Measurements from ENCODE around the gene SEMA6D.

Gene SEMA6D
- long read RNA-seq, result 0 reads

DNA sequence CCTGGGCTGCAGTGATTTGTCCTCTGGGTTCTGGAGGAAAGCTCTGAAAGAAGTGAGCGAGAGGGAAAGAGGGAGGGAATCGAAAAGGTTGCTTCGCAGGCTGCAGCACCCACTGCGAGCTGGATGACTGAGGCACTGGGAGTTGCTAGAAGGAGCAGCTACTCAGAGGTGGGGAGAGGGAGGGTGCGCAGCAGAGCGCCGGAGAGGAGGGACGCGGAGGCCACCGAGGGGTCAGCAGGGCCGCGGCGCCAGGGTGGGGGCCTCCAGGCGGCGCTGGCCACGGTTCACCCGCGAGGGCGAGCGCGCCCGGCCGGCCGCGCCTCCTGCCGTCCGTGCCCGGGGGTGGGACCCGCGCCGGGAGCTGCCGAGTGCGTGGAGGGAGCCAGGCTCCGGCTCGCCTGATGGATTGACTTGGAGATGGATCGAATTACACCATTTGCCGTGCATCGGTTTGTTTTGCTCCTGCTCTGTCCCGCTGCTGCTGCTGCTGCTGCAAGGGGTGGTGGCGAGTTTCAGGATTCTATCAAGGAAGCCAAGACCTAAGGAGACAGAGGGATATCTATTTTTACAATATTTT, at the start of gene SEMA6D:
Gene SEMA6D (plus strand): TSS at position 470 of the 577 bp plus-strand sequence. CDS start 42,294 bp downstream, outside the sequence.
- Histone ChIP-seq H3K27me3 (ENCODE audit: insufficient read depth, poor library complexity, severe bottlenecking) (peaks cover 57% of the 10 kb centered on the region), H3K4me3 (replicated peaks; ENCODE audit: insufficient read depth, low read length) (no peak within 1 kb of the TSS), H3K27ac (replicated peaks) (no peak within 1 kb of the TSS)
- TF ChIP-seq, protein P1, sequence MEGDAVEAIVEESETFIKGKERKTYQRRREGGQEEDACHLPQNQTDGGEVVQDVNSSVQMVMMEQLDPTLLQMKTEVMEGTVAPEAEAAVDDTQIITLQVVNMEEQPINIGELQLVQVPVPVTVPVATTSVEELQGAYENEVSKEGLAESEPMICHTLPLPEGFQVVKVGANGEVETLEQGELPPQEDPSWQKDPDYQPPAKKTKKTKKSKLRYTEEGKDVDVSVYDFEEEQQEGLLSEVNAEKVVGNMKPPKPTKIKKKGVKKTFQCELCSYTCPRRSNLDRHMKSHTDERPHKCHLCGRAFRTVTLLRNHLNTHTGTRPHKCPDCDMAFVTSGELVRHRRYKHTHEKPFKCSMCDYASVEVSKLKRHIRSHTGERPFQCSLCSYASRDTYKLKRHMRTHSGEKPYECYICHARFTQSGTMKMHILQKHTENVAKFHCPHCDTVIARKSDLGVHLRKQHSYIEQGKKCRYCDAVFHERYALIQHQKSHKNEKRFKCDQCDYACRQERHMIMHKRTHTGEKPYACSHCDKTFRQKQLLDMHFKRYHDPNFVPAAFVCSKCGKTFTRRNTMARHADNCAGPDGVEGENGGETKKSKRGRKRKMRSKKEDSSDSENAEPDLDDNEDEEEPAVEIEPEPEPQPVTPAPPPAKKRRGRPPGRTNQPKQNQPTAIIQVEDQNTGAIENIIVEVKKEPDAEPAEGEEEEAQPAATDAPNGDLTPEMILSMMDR (IDR thresholded peaks at IDR 0.05; ENCODE audit: insufficient read depth, low read length), result no peak
- TF ChIP-seq REST (IDR thresholded peaks at IDR 0.05; ENCODE audit: insufficient replicate concordance, low read depth), result no peak
- no peak for TF ChIP-seq GABPA (IDR thresholded peaks at IDR 0.05; ENCODE audit: low read depth)
- TF ChIP-seq POLR2AphosphoS5 (IDR thresholded peaks at IDR 0.05; ENCODE audit: low read depth), result no peak
- TF ChIP-seq SPI1 (IDR thresholded peaks at IDR 0.05; ENCODE audit: borderline replicate concordance, low read depth), result no peak
- no peak for DNase-seq (ENCODE audit: low read depth in 1 of 2, low spot score in 1 of 2)

GRCh38 chr15:47669221-47669620, 48.1 kb upstream of the SEMA6D start:
- no peak overlapping the region for H3K4me3 ChIP-seq (replicated peaks; ENCODE audit: insufficient read depth, low read length)
- no peak for DNase-seq (ENCODE audit: low read depth in 1 of 2, low spot score in 1 of 2)
- TF ChIP-seq POLR2AphosphoS5 (IDR thresholded peaks at IDR 0.05; ENCODE audit: low read depth) (no peak), REST (IDR thresholded peaks at IDR 0.05; ENCODE audit: insufficient replicate concordance, low read depth) (no peak), SPI1 (IDR thresholded peaks at IDR 0.05; ENCODE audit: borderline replicate concordance, low read depth) (no peak), GABPA (IDR thresholded peaks at IDR 0.05; ENCODE audit: low read depth) (no peak)
- TF ChIP-seq, protein P1 (IDR thresholded peaks at IDR 0.05; ENCODE audit: insufficient read depth, low read length), result no peak
- H3K27ac ChIP-seq (replicated peaks), result no peak overlapping the region
- H3K27me3 ChIP-seq (ENCODE audit: insufficient read depth, poor library complexity, severe bottlenecking), result no peaks in the 10 kb centered on the region

GRCh38 chr15:47670365-47670764, 46.9 kb upstream of the SEMA6D start:
- no peak overlapping the region for H3K4me3 ChIP-seq (replicated peaks; ENCODE audit: insufficient read depth, low read length)
- DNase-seq (ENCODE audit: low read depth in 1 of 2, low spot score in 1 of 2), result no peak
- TF ChIP-seq POLR2AphosphoS5 (IDR thresholded peaks at IDR 0.05; ENCODE audit: low read depth), result no peak
- no peak for TF ChIP-seq REST (IDR thresholded peaks at IDR 0.05; ENCODE audit: insufficient replicate concordance, low read depth)
- no peak for TF ChIP-seq GABPA (IDR thresholded peaks at IDR 0.05; ENCODE audit: low read depth)
- TF ChIP-seq, protein P1 (IDR thresholded peaks at IDR 0.05; ENCODE audit: insufficient read depth, low read length), result no peak
- TF ChIP-seq SPI1 (IDR thresholded peaks at IDR 0.05; ENCODE audit: borderline replicate concordance, low read depth), result no peak
- no peak overlapping the region for H3K27ac ChIP-seq (replicated peaks)
- no peaks in the 10 kb centered on the region for H3K27me3 ChIP-seq (ENCODE audit: insufficient read depth, poor library complexity, severe bottlenecking)

Data from HL-60 (cell line).